ELR (cell line): Measurements from ENCODE around the gene PTPN5.
A peak's percentile ranks its signal among the peaks of the same experiment; 100 is the strongest.

Experiments
- DNase-seq: peaks from one replicate; pipeline ENCODE4 v3.0.0-alpha.2; 2015; ENCODE audit warnings: low read depth

PTPN5 gene

DNA sequence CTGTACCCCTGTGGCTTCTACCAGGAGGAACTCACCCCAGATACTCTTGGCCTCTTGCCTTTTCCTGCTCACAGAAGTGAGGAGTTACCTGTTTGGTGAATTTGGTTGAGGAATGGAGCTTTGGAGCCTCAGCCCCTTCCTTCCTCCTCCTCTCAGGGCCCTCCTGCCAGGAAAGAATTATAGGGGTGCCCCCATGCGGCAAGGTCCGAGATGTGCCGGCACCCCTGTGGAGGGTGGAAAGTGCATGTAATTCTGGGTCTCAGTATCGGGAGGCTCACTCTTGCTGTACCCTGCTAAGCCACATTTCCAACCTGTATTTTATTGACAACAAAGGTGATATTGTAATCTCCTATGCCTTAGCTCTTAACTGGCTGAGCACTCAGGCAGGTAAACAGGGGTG is 51.9 kb downstream of the PTPN5 start:
- no peak for DNase-seq

DNA sequence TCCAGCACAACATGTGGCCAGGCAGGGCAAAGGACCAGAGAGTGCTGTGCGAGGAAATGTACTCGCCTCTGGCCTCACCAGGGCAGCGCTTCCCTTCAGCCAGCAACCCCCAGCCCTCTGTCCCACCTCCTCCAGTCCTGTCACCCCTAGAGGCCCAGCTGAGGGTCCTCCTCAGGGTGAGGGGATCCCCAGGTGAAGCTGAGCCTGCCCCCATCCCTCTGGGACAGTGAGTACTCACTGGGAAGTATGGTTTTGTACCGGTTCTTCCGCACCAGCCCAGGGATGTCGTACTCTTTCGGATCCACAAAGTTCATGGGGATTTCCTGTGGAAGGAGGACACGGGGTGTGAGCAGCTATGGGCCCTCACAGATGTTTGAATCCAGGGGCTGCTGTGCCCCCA is 54.0 kb downstream of the PTPN5 start:
- DNase-seq: no peak

DNA sequence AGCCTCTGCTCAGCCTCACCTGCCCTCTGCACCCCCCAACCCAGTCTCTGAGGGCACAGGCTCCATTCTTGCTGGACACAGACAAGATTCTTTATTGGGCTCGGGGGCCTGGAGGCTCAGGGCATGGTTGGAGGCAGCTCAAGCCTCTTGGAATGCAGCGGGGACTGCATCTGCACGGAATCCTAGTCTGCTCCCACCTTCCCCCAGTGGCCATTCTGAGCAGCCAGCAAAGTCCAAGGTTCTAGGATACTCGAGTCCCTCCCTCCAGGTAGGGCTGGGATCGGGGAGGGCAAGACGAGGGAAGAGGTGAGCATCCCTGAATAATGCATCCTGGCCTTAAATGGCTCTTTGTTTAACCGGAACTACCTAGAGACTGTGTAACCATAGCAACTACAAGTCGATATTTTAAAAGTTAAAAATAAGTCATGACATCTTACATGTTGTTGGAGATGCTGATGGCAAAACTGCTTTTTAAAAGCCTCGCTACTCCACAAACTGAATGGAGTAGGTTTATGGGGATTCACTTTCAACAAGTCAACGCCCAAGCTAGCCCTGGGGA is 54.9 kb downstream of the PTPN5 start:
- DNase-seq: no peak

DNA sequence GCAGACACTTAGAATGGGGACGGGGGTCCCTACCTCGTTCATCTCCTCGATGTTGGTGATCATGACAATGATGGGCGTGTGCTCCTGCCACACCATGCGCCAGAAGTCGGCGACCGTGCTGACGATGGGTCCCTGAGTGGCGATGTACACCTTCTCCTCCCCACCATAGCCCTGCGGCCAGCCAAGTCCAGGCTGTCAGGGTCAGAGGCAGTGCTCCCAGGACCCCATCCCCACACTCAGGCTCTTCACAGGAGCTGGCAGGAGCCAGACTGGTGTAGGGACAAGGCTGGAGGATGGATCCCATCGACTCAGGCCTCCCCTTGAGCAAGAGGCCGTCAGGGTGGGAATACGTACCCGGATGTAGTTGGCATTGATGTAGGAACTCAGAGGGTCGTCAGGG is 58.4 kb downstream of the PTPN5 start:
- DNase-seq: no peak

DNA sequence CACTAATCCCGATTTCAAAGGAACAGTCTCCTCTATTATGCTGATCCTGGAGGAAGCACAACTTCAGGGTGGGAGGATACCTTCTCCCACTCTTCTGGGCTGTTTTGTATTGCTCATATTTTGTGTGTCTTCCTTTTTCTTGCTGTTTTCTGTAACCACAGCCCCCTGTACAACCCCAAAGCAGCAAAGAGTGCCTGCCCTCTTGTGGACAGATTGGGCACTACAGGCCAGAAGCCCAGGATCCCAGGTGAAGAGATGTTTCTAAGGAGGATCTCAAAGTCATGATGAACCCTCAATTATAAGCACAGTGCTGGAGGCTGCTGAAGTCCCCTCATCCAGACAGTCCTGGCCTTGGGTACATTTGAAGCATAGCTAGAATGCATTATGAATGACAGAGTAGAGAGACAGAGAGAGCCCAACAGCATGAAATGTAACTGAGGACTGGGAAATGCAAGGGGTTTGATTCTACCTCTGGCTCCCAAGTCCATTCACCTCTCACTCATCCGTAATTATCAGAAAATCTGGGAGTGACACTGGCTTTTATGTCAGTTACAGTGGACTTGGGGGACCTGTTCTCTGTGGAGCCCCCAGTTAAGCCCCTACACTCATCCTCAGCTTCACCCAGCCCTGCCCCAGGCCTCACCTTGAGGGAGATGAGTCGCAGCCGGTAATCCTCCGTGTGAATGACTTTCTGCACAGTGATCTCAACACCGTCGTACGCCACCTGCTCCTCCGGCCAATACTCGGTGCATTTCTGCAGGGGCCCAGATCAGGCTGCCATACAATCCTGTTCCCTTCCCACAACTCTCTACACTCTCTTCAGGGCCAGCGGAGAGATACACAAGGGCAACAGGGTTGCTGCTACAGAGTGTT is 59.4 kb downstream of the PTPN5 start:
- DNase-seq: peak; percentile 48

DNA sequence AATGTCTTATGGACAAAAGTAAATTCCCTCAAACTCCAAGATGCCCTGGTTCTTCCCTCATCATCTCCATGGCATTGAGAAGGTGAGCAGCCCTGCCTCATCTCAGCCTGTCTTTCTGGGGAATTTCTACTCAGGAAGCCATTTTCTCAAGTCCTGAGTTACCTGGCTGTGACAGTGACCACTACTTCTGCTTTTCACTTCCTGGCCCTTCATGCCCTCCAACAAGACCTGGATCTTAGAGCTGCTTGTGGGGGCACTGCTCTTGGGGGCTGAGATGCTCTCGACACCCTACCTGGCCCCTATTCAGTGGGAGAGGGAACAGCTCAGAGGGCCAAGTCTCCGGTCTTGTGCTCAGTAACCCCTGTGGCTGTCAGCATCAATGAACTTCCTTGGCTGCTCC is 60.2 kb downstream of the PTPN5 start:
- DNase-seq: no peak

GRCh38 chr11:18730020-18730419 is 61.6 kb downstream of the PTPN5 start:
- no peak for DNase-seq

DNA sequence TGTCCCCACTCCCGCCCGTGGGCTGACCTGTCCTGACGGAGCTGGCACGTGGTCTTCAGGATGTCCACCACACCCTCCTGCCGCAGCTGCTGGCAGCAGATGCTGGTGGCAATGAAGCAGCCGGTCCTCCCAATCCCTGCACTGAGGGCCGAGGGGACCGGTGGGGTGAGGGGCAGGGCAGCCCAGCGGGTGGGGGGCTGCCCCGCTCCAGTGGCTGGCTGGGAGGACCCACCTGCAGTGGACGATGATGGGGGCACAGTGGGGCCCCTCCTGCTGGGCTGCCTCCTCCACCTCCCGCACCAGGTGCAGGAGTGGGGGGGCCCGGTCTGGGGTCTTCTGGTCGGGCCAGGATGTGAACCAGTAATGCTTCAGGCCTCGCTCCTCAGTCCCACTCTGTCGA is 62.2 kb downstream of the PTPN5 start:
- DNase-seq: no peak

GRCh38 chr11:18728658-18729057 is 62.9 kb downstream of the PTPN5 start:
- no peak for DNase-seq

- peak; percentile 57 for DNase-seq
These were observed 63.9 kb downstream of the PTPN5 start for GRCh38 chr11:18727479-18728236.

GRCh38 chr11:18726040-18726439 is 65.6 kb downstream of the PTPN5 start, which contains the start of gene IGSF22:
Gene IGSF22 (minus strand): TSS chr11:18726188. CDS start chr11:18724236, 1,952 bp downstream.
- no peak for DNase-seq

GRCh38 chr11:18723991-18724390 is 67.6 kb downstream of the PTPN5 start:
- no peak for DNase-seq

DNA sequence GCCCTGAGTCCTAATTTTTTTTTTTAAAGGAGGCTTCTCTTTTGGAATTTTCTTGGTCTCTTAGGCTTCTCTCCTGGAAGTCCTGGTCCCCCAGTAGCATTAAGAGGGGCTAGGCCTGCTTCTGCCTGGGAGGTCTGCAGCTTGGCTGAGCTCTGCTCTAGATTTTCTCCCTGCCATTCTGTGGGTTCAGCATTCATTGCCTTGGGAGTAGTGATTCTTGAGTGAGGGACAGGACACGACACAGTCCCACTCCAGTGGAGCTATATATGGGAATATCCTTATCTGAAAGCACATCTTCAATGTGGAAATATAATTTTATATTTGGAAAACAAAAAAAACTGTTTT is 69.3 kb downstream of the PTPN5 start:
- DNase-seq: no peak

DNA sequence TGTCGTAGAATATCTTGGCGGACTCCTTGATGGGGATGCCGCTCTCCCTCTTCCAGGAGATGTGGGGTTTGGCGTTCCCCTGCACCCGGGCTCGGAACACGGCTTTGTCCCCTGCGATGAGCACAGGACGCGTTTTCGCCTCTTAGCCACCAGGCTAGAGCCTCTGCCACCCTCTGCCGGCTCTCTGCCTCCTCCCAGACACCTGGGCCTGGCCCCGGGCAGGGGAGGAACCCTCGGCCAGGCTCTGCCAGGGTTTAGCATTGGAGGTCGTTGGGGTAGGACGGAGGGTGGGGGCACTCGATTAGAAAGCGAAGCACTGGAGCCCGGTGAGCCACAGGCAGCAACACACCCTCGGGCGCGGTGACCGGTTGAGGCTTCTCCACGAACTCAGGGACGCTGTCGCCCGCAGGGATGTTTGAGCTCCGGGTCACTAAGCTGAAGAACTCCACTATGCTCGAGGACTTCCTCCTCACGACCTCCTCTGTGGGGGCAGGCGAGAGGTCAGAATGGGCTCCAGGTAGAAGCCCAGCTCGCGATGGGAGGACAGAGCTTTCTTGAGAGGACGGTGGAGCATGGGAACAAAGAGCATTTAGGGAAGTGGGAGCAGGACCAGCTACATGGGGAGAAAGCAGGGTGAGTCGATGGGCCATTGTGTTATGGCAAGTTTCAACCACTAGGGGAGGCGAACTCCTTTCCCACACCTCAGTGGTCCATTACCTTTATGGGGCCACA is 69.9 kb downstream of the PTPN5 start:
- DNase-seq: peak; percentile 63

DNA sequence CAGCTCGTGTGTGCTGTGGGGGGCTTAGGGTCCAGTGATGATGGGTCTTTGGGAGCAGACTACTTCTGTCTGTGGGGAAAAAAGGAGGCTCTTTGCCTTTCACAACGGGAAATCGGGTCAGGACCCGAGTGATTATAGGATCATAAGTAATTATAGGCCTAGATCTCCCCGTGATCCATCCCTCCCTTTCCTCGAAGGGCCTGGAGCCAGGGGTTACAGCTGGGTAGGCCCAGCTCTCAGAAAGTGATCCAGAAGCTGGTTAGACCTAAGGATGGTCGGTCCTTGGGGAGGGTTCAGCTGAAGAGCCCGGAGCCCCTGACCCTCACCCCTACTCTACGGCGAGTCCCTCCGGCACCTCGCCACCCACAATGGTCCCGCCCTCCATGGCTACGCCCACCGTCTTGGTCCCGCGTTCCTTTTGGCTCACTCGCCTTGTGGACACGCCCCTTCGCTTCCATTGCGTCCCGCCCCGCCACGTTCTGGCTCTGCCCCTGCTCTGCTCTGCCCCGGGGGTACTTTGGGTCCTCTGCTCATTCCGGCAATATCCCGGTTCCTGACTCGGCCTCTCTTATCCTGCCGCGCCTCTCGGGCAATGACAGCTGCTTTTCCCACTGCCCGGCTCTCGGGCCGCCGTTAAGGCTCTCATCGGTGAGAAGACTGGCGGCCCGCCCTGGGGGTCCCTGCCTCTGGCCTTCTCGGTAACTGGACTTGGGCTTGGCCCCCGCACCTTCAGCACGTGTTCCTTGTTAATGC is 70.6 kb downstream of the PTPN5 start:
- peak; percentile 88 for DNase-seq

- no peak for DNase-seq
These were observed 71.3 kb downstream of the PTPN5 start for GRCh38 chr11:18720091-18720807.

DNA sequence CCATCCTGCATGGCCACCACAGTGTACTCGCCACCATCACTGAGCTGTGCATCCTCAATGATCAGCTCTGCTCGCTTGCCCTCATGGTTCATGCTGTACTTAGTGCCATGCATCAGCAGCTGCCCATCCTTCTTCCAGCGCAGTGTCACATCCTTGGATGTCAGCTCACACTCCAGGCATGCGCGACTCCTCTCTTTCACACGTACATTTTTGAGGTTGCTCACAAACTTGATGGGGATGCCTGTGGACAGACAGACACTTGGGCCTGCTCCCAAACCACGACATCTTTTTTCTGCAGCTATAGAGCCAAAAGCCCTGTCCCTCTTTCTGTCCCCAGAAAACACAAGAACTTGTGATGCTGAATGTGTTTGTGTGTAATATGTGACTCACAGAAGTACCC is 76.1 kb downstream of the PTPN5 start:
- DNase-seq: no peak

DNA sequence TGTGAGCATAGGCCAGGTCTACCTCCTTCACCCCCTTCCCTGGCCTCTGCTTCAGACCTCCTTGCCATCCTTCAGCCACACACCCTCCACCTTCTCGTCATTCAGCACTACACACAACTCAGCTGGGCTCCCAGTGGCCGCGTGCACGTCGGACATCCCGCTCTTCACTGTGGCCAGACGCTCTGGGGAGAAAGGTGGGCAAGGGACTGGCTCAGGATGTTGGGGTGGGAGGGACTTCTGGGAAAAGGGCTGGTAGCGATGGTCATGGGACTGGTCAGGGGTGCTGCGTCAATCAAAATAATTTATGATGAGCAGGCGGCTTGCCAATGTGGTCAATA is 77.2 kb downstream of the PTPN5 start:
- DNase-seq: no peak

- DNase-seq: no peak
These were observed 77.8 kb downstream of the PTPN5 start for GRCh38 chr11:18713646-18714442.

DNA sequence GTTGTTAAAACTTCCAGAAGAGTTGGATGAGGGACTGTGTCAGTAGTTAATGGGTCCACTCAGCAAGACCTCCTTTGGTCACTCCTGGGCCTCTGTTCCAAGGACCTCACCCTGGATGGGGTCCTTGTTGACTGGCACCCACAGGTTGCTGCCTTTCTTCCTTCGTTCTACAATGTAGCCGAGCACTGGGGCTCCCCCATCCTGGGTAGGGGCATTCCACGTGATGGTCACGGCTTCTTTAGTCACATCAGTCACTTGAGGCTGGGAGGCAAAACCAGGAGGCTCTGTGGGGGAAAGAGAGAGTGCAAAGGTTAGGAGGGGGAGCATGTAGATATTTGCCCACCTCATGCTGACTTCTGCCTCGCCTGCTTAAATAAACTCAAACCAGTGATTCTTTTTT is 81.1 kb downstream of the PTPN5 start:
- DNase-seq: no peak
